Measurements from ENCODE around the gene TADA2B. TPM values are rescaled to one million over a fixed set of nuclear protein-coding genes. Genes with fewer than 3 reads are reported as not detected.

The TADA2B gene
- total RNA-seq, 1 experiment from 2014 or later: 5.7 TPM

DNA sequence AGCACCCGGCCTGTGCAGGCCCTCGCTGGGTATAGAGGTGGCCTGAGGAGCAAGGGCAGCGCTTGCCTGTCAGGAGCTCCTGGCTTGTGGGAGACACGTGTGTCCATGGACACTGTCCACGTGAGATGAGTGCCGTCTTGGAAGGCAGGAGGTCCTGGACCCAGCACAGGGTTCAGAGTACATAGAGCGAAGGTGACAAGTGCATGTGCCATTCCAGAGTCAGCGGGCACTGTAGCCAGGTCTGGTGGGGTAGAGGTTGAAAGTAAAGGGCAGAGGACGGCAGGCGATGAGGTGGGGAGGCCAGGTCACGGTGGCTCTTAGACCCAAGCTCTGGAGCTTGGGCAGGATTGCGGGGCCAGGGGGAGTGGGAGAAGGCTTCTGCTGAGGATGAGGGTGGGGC lies 28.4 kb upstream of the TADA2B start:
- Histone ChIP-seq H3K36me3 (peaks cover 8% of the 10 kb centered on the region), H3K27me3 (no peaks in the 10 kb centered on the region), H3K4me3 (no peak overlapping the region), H3K9me3 (no peaks in the 10 kb centered on the region)
- DNase-seq: no peak

DNA sequence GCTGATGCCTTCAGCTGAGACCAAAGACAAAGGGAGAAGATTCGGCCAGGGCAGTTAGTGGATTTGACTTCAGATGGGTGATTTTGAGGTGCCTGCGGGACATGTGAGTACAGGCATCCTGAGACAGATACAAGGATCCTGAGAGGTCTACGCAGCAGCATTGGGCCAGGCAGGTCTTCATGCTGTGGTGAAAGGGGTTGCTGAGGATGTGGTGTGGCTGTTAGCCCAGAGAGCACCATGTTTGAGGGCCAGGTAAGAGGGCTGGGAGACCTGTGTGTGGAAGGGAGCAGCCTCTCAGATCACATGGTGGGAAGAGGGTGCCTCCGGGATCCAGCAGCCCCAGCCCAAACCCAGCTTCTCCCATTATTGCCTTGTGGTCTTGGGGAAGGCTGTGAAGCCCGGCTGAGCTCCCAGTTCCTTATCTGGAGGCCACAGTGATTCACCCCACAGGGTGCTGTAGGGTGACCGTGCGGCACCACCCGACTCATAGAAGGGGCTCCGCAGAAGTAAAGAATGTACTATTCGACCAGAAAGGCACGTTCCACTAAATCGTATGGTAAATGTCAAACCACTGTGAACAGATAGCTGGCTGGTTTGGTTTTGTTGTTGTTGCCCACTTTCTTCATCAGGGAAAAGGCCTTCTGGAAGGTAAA lies 27.7 kb upstream of the TADA2B start:
- Histone ChIP-seq H3K4me3 (no peak overlapping the region), H3K27me3 (no peaks in the 10 kb centered on the region), H3K36me3 (peaks cover 8% of the 10 kb centered on the region; the same call in 1 of the 2 replicates), H3K9me3 (no peaks in the 10 kb centered on the region)
- DNase-seq: no peak

DNA sequence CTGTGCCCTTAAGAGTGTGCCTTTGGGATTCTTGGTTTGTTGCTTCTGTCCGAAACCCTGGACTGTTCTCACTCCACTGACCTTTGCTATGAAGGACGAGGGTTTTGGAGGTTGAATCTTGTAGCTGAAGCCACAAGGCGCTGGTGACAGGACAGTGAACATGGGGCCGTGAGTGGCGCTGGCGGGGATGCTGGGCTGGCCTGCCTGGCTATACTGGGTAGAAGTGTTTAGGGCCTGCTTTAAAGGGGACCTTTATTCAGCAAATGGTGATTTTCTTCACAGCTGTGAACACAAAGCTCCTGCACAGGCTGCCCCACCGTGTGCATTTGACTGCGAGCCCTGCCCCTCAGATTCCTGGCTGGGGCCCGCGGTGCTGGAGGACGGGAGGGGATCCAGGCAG lies 27.1 kb upstream of the TADA2B start:
- H3K4me3 ChIP-seq: no peak overlapping the region
- no peaks in the 10 kb centered on the region for H3K27me3 ChIP-seq
- H3K9me3 ChIP-seq: no peaks in the 10 kb centered on the region
- no peak for DNase-seq
- H3K36me3 ChIP-seq: peaks cover 8% of the 10 kb centered on the region; the same call in 1 of the 2 replicates

- H3K36me3 ChIP-seq: peaks cover 8% of the 10 kb centered on the region; the same call in 1 of the 2 replicates
- no peak for DNase-seq
- no peaks in the 10 kb centered on the region for H3K9me3 ChIP-seq
- no peaks in the 10 kb centered on the region for H3K27me3 ChIP-seq
- H3K4me3 ChIP-seq: no peak overlapping the region
Measured at GRCh38 chr4:7016512-7016911, 26.7 kb upstream of the TADA2B start.

DNA sequence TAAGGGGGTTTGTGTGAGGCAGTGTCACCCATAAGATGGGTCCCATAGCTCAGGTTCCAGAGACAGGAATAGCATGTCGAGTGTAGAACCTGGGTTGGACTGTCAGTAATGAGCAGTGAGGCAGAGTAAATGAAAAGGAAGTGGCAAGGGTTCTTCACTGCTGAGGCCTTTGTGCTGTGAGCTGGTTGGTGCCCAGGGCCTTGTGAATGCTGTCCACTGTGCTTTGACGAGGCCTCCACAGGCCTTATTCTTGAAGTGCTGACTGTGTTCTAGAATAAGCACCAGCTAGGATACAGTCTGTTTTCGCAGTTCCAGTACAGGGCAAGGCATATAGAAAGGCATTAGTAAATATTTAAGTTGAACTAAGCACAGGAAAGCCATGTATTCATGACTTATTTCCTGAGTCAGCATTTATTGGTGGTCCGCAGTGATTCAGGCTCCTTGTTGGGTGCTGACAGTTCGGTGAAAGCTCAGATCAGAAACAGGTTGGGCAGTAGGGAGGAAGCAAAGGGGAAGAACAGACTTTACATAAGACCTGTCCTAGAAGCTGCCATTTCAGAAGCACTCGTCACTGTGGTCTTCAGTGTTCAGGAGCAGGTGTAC lies 25.6 kb upstream of the TADA2B start:
- H3K27me3 ChIP-seq: no peaks in the 10 kb centered on the region
- H3K9me3 ChIP-seq: no peaks in the 10 kb centered on the region
- no peak for DNase-seq
- no peak overlapping the region for H3K4me3 ChIP-seq
- peaks cover 6% of the 10 kb centered on the region; the same call in 1 of the 2 replicates for H3K36me3 ChIP-seq

GRCh38 chr4:7018281-7018680 lies 24.9 kb upstream of the TADA2B start:
- no peak for DNase-seq
- Histone ChIP-seq H3K4me3 (no peak overlapping the region), H3K27me3 (no peaks in the 10 kb centered on the region), H3K9me3 (no peaks in the 10 kb centered on the region), H3K36me3 (peaks cover 5% of the 10 kb centered on the region; the same call in 1 of the 2 replicates)

GRCh38 chr4:7019367-7019766 lies 23.8 kb upstream of the TADA2B start:
- H3K4me3 ChIP-seq: no peak overlapping the region
- DNase-seq: no peak
- H3K36me3 ChIP-seq: no peaks in the 10 kb centered on the region; the same call in 1 of the 2 replicates

DNA sequence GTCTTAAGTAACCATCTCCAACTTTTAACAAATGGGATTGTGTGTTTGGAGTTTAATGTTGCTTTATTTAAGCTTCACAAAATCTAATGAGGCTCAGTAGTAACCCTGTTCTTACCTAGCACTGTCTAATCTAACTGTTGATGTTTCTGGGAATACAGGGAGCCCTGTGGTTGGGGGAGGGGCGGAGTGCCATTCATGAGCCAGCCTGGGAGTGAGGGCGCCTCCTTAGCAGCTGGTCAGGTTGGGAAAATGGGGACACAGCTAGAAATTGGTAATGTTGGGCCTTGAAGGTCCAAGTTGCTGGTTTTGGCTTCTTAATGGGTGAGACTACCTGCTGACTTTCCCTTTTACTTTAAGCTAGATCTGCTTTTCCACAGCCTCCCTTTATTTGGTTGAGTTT lies 22.9 kb upstream of the TADA2B start:
- DNase-seq: no peak
- no peaks in the 10 kb centered on the region for H3K36me3 ChIP-seq

More at GRCh38 chr4:7019367-7019766, 23.8 kb upstream of the TADA2B start:
- H3K27me3 ChIP-seq: no peaks in the 10 kb centered on the region
- no peaks in the 10 kb centered on the region for H3K9me3 ChIP-seq

DNA sequence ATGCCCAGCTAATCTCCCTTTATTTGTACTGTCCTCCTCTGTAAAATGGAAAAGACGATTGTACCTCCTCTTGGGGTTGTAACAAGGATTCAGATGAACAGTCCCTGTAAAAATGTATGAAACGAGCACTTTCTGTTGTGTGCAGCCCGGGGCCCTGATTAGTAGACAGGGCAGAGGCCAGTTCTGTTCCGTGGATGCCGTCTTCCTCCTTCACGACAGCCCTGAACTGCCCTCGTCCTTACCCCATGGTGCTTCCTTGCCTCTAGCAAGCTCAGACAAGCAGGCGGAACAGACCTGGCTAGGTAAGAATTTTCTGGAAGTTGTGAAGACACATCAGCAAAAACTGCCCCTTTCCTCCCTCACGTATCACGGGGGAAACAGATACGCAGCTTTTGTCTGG lies 22.3 kb upstream of the TADA2B start:
- Histone ChIP-seq H3K9me3 (no peaks in the 10 kb centered on the region), H3K4me3 (no peak overlapping the region), H3K27me3 (no peaks in the 10 kb centered on the region), H3K36me3 (no peaks in the 10 kb centered on the region)
- no peak for DNase-seq

More for the DNA sequence above, 22.9 kb upstream of the TADA2B start:
- Histone ChIP-seq H3K9me3 (no peaks in the 10 kb centered on the region), H3K4me3 (no peak overlapping the region), H3K27me3 (no peaks in the 10 kb centered on the region)

GRCh38 chr4:7021355-7021754 lies 21.8 kb upstream of the TADA2B start:
- H3K4me3 ChIP-seq: no peak overlapping the region
- no peaks in the 10 kb centered on the region for H3K27me3 ChIP-seq
- no peaks in the 10 kb centered on the region for H3K9me3 ChIP-seq
- no peak for DNase-seq
- no peaks in the 10 kb centered on the region for H3K36me3 ChIP-seq

GRCh38 chr4:7021930-7022664 lies 21.1 kb upstream of the TADA2B start:
- Histone ChIP-seq H3K27me3 (no peaks in the 10 kb centered on the region), H3K36me3 (no peaks in the 10 kb centered on the region)

GRCh38 chr4:7023486-7023885 lies 19.7 kb upstream of the TADA2B start:
- no peaks in the 10 kb centered on the region for H3K27me3 ChIP-seq
- H3K36me3 ChIP-seq: no peaks in the 10 kb centered on the region
- H3K4me3 ChIP-seq: no peak overlapping the region
- DNase-seq: no peak
- no peaks in the 10 kb centered on the region for H3K9me3 ChIP-seq

More at GRCh38 chr4:7021930-7022664, 21.1 kb upstream of the TADA2B start:
- Histone ChIP-seq H3K4me3 (no peak overlapping the region), H3K9me3 (no peaks in the 10 kb centered on the region)
- DNase-seq: no peak

GRCh38 chr4:7023901-7024300 lies 19.3 kb upstream of the TADA2B start:
- DNase-seq: no peak
- Histone ChIP-seq H3K36me3 (no peaks in the 10 kb centered on the region), H3K4me3 (no peak overlapping the region), H3K9me3 (no peaks in the 10 kb centered on the region), H3K27me3 (no peaks in the 10 kb centered on the region)

- H3K9me3 ChIP-seq: no peaks in the 10 kb centered on the region
- no peak for DNase-seq
Measured at GRCh38 chr4:7024336-7024890, 18.8 kb upstream of the TADA2B start.

DNA sequence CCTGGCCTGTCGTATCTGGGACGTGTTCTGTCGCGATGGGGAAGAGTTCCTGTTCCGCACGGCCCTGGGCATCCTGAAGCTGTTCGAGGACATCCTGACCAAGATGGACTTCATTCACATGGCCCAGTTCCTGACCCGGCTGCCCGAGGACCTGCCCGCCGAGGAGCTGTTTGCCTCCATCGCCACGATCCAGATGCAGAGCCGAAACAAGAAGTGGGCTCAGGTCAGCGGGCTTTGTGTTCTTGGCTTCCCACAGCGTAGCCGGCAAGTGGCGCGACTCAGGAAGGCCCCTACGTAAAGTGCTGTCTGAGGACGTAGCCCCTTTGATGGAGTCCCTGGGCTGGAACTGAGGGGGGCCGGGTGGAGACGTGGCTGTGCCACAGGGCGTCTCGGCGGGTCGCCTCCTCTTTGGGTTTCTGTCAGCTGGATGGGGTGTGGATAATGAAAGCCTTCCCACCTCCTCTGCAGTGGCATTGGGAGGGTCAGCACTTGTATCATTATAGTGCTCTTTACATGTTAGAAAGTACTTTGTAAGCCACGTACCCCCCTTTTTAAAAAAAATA lies 18.1 kb upstream of the TADA2B start:
- H3K27me3 ChIP-seq: no peaks in the 10 kb centered on the region
- H3K9me3 ChIP-seq: no peaks in the 10 kb centered on the region
- no peak overlapping the region for H3K4me3 ChIP-seq
- H3K36me3 ChIP-seq: no peaks in the 10 kb centered on the region
- DNase-seq: no peak

More at GRCh38 chr4:7024336-7024890, 18.8 kb upstream of the TADA2B start:
- Histone ChIP-seq H3K27me3 (no peaks in the 10 kb centered on the region), H3K4me3 (no peak overlapping the region), H3K36me3 (no peaks in the 10 kb centered on the region)

- Histone ChIP-seq H3K4me3 (no peak overlapping the region), H3K9me3 (no peaks in the 10 kb centered on the region), H3K27me3 (no peaks in the 10 kb centered on the region), H3K36me3 (no peaks in the 10 kb centered on the region)
- no peak for DNase-seq
Measured at GRCh38 chr4:7026107-7026506, 17.1 kb upstream of the TADA2B start.

- no peaks in the 10 kb centered on the region for H3K27me3 ChIP-seq
- H3K36me3 ChIP-seq: no peaks in the 10 kb centered on the region
- H3K9me3 ChIP-seq: no peaks in the 10 kb centered on the region
- DNase-seq: no peak
- H3K4me3 ChIP-seq: no peak overlapping the region
Measured at GRCh38 chr4:7027284-7027683, 15.9 kb upstream of the TADA2B start.
